DND-41 (cell line): ENCODE results near the gene MFAP3L.

Experiments used
- ATAC-seq: fragments of 200-7000 bp; cut with Tn5 transposase; 3 replicates; pipeline ENCODE4 v1.9.1; 2021; ENCODE audit warnings: low read depth; ENCODE audit not compliant: insufficient read depth
- DNase-seq: peaks from one replicate; pipeline ENCODE4 v3.0.0-alpha.2; 2020
- H2AFZ ChIP-seq: 2 replicates; pipeline ENCODE4 v1.6.0; 2012; ENCODE audit warnings: low read depth, low read length
- H3K27ac ChIP-seq: 2 replicates; pipeline ENCODE4 v1.5.1; 2012; ENCODE audit warnings: low read length, inconsistent platforms
- H3K27me3 ChIP-seq: fragments of 200-600 bp; sonication (generic); 2 replicates; pipeline ENCODE4 v1.6.0; 2012; ENCODE audit warnings: low read length, mild to moderate bottlenecking, inconsistent platforms; ENCODE audit not compliant: insufficient read depth, poor library complexity
- H3K36me3 ChIP-seq: 2 replicates; pipeline ENCODE4 v1.5.1; 2012; ENCODE audit warnings: low read length, inconsistent platforms; ENCODE audit not compliant: insufficient read depth
- H3K4me1 ChIP-seq: 2 replicates; pipeline ENCODE4 v1.5.1; 2012; ENCODE audit warnings: mild to moderate bottlenecking, low read length; ENCODE audit not compliant: insufficient read depth
- H3K4me2 ChIP-seq: 2 replicates; pipeline ENCODE4 v1.6.0; 2012; ENCODE audit warnings: mild to moderate bottlenecking, moderate library complexity, low read length, inconsistent platforms; ENCODE audit not compliant: insufficient read depth
- H3K4me3 ChIP-seq, 2 experiments: fragments of 200-600 bp in 1 of 2; shearing (Covaris generic) in 1 of 2; 2 replicates each; pipeline ENCODE4 v1.5.1; 2012 to 2016; ENCODE audit warnings: inconsistent platforms in 2 of 2, low read length in 2 of 2, mild to moderate bottlenecking in 2 of 2, low read depth in 1 of 2, moderate library complexity in 1 of 2
- H3K79me2 ChIP-seq: 2 replicates; pipeline ENCODE4 v1.6.0; 2012; ENCODE audit warnings: low read length, inconsistent platforms; ENCODE audit not compliant: insufficient read depth
- H3K9ac ChIP-seq: 2 replicates; pipeline ENCODE4 v1.6.0; 2012; ENCODE audit warnings: low read depth, mild to moderate bottlenecking, inconsistent platforms, low read length, moderate library complexity
- H3K9me3 ChIP-seq: 2 replicates; pipeline ENCODE4 v1.5.1; 2012; ENCODE audit warnings: low read length, moderate library complexity, mild to moderate bottlenecking, inconsistent platforms; ENCODE audit not compliant: insufficient read depth, severe bottlenecking
- H4K20me1 ChIP-seq: 2 replicates; pipeline ENCODE4 v1.6.0; 2012; ENCODE audit warnings: low read length; ENCODE audit not compliant: insufficient read depth
- CTCF ChIP-seq: IDR thresholded peaks from 2 replicates; pipeline ENCODE4 v1.5.1; 2012; ENCODE audit warnings: borderline replicate concordance, low read length, moderate library complexity, mild to moderate bottlenecking; ENCODE audit not compliant: poor library complexity, severe bottlenecking; ENCODE audit errors: extremely low read depth
- EZH2 ChIP-seq: IDR thresholded peaks from 3 replicates; pipeline ENCODE4 v1.6.1; 2012; ENCODE audit warnings: borderline replicate concordance, low read depth, mild to moderate bottlenecking, moderate library complexity, low read length, inconsistent platforms; ENCODE audit not compliant: severe bottlenecking

Gene MFAP3L

GRCh38 chr4:169957785-169958184, 68.4 kb downstream of the MFAP3L start:
- no peak overlapping the region for H3K4me3 ChIP-seq
- no peak for ATAC-seq

GRCh38 chr4:169956091-169956843, 69.9 kb downstream of the MFAP3L start:
- no peaks in the 10 kb centered on the region for H3K27me3 ChIP-seq
- no peak overlapping the region for H3K9ac ChIP-seq
- H3K4me1 ChIP-seq: no peaks in the 10 kb centered on the region
- no peak for TF ChIP-seq EZH2
- no peak for TF ChIP-seq CTCF
- H3K4me2 ChIP-seq: no peak overlapping the region
- H3K9me3 ChIP-seq: no peaks in the 10 kb centered on the region
- no peaks in the 10 kb centered on the region for H4K20me1 ChIP-seq
- no peak for DNase-seq
- H3K27ac ChIP-seq: no peak overlapping the region
- no peaks in the 10 kb centered on the region for H3K79me2 ChIP-seq
- no peak overlapping the region for H3K4me3 ChIP-seq
- no peak for ATAC-seq
- no peaks in the 10 kb centered on the region for H3K36me3 ChIP-seq
- no peak overlapping the region for H2AFZ ChIP-seq

More at GRCh38 chr4:169957785-169958184, 68.4 kb downstream of the MFAP3L start:
- H2AFZ ChIP-seq: no peak overlapping the region
- H3K36me3 ChIP-seq: no peaks in the 10 kb centered on the region
- DNase-seq: no peak
- no peak for TF ChIP-seq EZH2
- no peak for TF ChIP-seq CTCF
- H3K79me2 ChIP-seq: no peaks in the 10 kb centered on the region
- no peaks in the 10 kb centered on the region for H4K20me1 ChIP-seq
- H3K9ac ChIP-seq: no peak overlapping the region
- H3K27me3 ChIP-seq: no peaks in the 10 kb centered on the region
- no peak overlapping the region for H3K27ac ChIP-seq
- no peak overlapping the region for H3K4me2 ChIP-seq
- no peaks in the 10 kb centered on the region for H3K9me3 ChIP-seq
- no peaks in the 10 kb centered on the region for H3K4me1 ChIP-seq

GRCh38 chr4:169955521-169955920, 70.7 kb downstream of the MFAP3L start:
- no peak overlapping the region for H2AFZ ChIP-seq
- no peak overlapping the region for H3K9ac ChIP-seq
- no peaks in the 10 kb centered on the region for H3K79me2 ChIP-seq
- H3K36me3 ChIP-seq: no peaks in the 10 kb centered on the region
- H3K27ac ChIP-seq: no peak overlapping the region
- no peaks in the 10 kb centered on the region for H3K4me1 ChIP-seq
- H4K20me1 ChIP-seq: no peaks in the 10 kb centered on the region
- no peaks in the 10 kb centered on the region for H3K27me3 ChIP-seq
- no peak for ATAC-seq
- H3K4me2 ChIP-seq: no peak overlapping the region
- no peak for TF ChIP-seq EZH2
- no peak for TF ChIP-seq CTCF
- H3K4me3 ChIP-seq: no peak overlapping the region
- DNase-seq: no peak
- no peaks in the 10 kb centered on the region for H3K9me3 ChIP-seq
